ENCODE results near the gene GPR142. TPM values are rescaled to one million over a fixed set of nuclear protein-coding genes. Genes with fewer than 3 reads are reported as not detected.

Gene GPR142
- total RNA-seq, 1 experiment from 2014 or later, result 0.33 TPM

DNA sequence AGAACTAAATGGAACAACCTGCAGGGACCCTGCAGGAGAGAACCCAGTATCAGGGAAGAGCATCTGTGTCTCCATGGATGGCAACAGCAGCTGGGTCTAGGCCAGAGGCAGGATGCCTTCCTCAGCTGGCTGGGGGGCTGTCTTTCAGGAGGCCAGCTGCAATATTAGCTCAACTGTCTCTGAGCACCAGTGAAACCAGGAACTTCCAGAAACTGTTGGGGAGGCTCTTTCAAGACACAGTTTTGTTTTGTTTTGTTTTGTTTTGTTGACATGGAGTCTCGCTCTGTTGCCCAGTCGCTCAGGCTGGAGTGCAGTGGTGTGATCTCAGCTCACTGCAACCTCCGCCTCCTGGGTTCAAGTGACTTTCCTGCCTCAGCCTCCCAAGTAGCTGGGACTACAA lies 7.6 kb downstream of the GPR142 start:
- H3K27me3 ChIP-seq (ENCODE audit: insufficient read depth, low read length), result no peaks in the 10 kb centered on the region
- H3K27me3 Mint-ChIP-seq (ENCODE audit: low read depth), result peaks cover 65% of the 10 kb centered on the region
- no peaks in the 10 kb centered on the region for H3K79me2 ChIP-seq (ENCODE audit: insufficient read depth, low read length)
- H3K4me2 ChIP-seq (ENCODE audit: insufficient read depth, insufficient read length, low read length), result no peak overlapping the region
- no peak overlapping the region for H3K9ac ChIP-seq (ENCODE audit: extremely low read depth, insufficient read length, low read length)
- TF ChIP-seq, protein P1, sequence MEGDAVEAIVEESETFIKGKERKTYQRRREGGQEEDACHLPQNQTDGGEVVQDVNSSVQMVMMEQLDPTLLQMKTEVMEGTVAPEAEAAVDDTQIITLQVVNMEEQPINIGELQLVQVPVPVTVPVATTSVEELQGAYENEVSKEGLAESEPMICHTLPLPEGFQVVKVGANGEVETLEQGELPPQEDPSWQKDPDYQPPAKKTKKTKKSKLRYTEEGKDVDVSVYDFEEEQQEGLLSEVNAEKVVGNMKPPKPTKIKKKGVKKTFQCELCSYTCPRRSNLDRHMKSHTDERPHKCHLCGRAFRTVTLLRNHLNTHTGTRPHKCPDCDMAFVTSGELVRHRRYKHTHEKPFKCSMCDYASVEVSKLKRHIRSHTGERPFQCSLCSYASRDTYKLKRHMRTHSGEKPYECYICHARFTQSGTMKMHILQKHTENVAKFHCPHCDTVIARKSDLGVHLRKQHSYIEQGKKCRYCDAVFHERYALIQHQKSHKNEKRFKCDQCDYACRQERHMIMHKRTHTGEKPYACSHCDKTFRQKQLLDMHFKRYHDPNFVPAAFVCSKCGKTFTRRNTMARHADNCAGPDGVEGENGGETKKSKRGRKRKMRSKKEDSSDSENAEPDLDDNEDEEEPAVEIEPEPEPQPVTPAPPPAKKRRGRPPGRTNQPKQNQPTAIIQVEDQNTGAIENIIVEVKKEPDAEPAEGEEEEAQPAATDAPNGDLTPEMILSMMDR (conservative IDR thresholded peaks at IDR 0.05), result no peak
- H3K4me3 Mint-ChIP-seq, result no peak overlapping the region
- no peaks in the 10 kb centered on the region for H3K79me1 ChIP-seq (ENCODE audit: insufficient read depth, low read depth, low read length, poor library complexity, severe bottlenecking)
- H3K4me1 ChIP-seq (ENCODE audit: insufficient read depth, low read length), result no peaks in the 10 kb centered on the region
- no peaks in the 10 kb centered on the region for H3K9me3 ChIP-seq (ENCODE audit: control insufficient read depth, low read depth, low read length)
- H3K36me3 Mint-ChIP-seq (ENCODE audit: insufficient read depth in 1 of 3, low read depth in 3 of 3), result no peaks in the 10 kb centered on the region
- H4K91ac ChIP-seq (ENCODE audit: insufficient read length, low read depth, low read length), result no peak overlapping the region
- H2BK15ac ChIP-seq (ENCODE audit: low read depth, low read length), result no peak overlapping the region
- no peak overlapping the region for H2AK5ac ChIP-seq (ENCODE audit: insufficient read length, low read length)
- H2BK5ac ChIP-seq (ENCODE audit: insufficient read length, low read length), result no peak overlapping the region
- H2AFZ ChIP-seq (ENCODE audit: low read length), result no peak overlapping the region
- no peak overlapping the region for H3K18ac ChIP-seq (ENCODE audit: insufficient read length, low read depth, low read length)
- no CpG with 5 or more reads among the region's 3 CpGs for WGBS (ENCODE audit: extremely low coverage, insufficient read length, low lambda C conversion rate)
- H2BK12ac ChIP-seq (ENCODE audit: insufficient read length, low read depth, low read length), result no peak overlapping the region
- H3K56ac ChIP-seq (ENCODE audit: insufficient read length, low read depth, low read length), result no peak overlapping the region
- no peak overlapping the region for H2BK120ac ChIP-seq (ENCODE audit: low read depth, low read length, poor library complexity, severe bottlenecking)
- H3K27ac ChIP-seq (ENCODE audit: insufficient read length, low read depth, low read length), result no peak overlapping the region
- H3K4me1 Mint-ChIP-seq, result peaks cover 0 to 3% of the 10 kb centered on the region in 2 experiments; a peak in 2 of 4 replicates
- H3K23me2 ChIP-seq (ENCODE audit: insufficient read length, low read depth, low read length, poor library complexity, severe bottlenecking), result no peaks in the 10 kb centered on the region
- no peak overlapping the region for H3K14ac ChIP-seq (ENCODE audit: insufficient read depth, low read length)
- no peak overlapping the region for H3K23ac ChIP-seq (ENCODE audit: insufficient read length, low read depth, low read length)
- no peak overlapping the region for H4K5ac ChIP-seq (ENCODE audit: insufficient read length, low read depth, low read length)
- H4K20me1 ChIP-seq (ENCODE audit: control insufficient read depth, insufficient read depth, insufficient read length), result no peaks in the 10 kb centered on the region
- no peak overlapping the region for H3K4ac ChIP-seq (ENCODE audit: low read depth, low read length)
- H3K9me3 Mint-ChIP-seq, result no peaks in the 10 kb centered on the region; a peak in 1 of 5 replicates
- H2BK20ac ChIP-seq (ENCODE audit: low read depth, low read length, poor library complexity, severe bottlenecking), result no peak overlapping the region
- H3T11ph ChIP-seq (ENCODE audit: low read length), result no peak overlapping the region
- DNase-seq, result no peak
- H3K27ac Mint-ChIP-seq, result no peak overlapping the region
- H4K8ac ChIP-seq (replicated peaks; ENCODE audit: insufficient read length, low read depth, low read length), result no peak overlapping the region
